Activated CD8-positive, alpha-beta memory T cell treated with anti-CD3 and anti-CD28 coated beads, Interleukin-2, amount 50 U/mL, for 24 hours (primary cell): Measurements from ENCODE around the gene HIF1AN.

ENCODE experiments used
- DNase-seq: peaks from one replicate; pipeline ENCODE4 v3.0.0-alpha.2; 2020; ENCODE audit errors: extremely low read depth

Gene HIF1AN

DNA sequence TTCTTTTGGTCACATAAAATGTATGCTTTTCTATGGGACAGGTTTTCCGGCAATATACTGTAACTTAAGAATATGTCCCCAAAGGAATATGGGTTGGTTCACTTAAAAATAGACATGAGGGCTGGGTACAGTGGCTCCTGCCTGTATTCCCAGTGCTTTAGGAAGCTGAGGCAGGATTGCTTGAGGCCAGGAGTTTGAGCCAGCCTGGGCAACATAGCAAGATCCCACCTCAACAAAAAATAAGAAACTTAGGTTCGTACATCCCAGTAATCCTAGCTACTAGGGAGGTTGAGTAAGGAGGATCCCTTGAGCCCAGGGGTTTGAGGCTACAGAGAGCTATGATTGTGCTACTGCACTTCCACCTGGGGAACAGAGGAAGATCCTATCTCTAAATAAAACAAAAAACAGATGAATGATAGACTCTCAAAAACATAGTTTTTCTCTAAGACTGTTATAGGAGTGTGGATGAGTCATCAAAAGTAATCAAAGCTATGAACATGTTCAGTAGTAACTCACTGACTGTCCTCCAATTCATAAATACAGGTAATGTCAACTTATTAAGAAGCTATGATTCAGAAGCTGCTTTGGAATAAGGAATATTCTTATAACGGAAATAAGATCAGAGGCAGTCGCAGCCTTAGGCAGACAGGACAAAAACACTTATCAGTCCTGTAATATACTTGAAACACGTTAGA, 13.5 kb upstream of the HIF1AN start:
- no peak for DNase-seq

DNA sequence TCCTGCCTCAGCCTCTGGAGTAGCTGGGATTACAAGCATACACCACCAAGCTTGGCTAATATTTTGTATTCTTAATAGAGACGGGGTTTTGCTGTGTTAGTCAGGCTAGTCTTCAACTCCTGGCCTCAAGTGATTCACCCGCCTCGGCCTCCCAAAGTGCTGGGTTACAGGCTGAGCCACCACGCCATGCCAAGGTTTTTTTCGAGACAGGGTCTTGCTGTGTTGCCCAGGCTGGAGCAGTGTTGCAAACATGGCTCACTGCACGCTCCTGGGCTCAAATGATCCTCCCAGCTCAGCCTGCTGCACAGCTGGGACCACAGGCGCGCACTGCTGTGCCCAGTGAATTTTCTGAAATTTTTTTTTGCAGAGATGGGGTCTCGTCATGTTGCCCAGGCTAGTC, 12.8 kb upstream of the HIF1AN start:
- DNase-seq: no peak

DNA sequence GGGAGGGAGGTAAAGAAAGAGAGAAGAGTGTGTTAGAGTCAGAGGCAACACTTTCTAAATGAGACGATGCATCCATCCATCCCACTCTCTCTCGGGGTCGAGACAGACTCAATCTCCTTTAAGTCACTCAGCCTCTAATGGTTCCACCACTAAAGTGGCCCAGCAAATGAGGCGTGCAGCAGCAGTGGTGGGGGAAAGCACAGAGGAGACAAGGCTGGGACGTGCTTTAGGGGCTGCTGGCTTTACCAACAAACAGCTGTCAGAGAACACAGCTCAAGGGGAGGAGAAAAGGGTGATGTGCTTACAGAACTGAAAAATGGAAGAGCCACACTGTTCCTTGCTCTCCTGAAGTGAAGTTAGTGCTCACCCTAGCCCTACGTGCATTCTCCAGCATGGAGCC, 11.5 kb upstream of the HIF1AN start:
- DNase-seq: no peak

DNA sequence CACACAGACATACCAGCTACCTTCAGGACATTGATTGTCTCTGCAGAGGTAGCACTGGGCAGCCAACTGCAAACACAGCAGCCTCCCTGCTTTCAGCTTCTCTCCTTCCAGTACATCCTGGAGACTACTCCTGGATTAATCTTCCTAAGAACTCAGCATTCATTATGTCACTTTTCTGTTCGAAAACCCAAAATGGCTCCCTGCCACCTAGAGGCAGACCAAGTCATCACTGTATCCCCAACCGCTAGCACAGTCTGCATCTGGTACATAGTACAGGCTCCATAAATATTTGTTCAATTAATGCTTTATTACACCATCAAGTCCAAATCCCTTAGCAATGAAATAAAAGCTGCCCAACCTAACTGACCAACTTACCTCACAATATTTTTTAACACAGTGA, 11.1 kb upstream of the HIF1AN start:
- no peak for DNase-seq

DNA sequence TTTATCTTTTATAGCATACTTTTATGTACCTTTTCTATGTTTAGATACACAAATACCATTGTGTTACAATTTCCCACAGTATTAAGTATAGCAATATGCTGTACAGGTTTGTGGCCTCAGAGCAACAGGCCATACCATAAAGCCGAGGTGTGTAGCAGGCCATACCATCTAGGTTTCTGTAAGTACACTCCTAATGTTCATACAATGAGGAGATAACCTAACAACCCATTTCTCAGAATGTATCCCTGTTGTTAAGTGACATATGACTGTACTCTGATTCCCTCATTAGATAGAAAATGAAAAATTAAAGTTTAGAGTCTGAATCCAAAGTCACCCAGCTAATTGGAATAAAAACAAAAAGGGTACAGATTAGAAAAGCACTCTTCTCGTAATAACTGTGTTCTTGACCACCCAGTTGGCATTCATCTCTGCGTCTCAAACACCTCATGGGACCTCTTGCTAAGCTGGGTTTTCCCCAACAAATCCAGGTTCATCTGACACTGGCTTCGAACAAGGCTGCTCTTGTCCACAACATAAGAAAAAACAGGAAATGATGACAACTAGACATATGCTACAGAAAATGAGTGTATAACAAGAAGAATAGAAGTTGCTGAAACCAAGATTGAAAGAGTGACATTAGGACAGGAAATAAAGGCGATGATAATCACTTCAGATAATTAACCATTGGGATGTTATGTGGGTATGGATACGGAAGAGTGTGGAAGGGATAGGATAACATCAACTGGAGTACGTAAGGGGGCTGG, 7.4 kb upstream of the HIF1AN start:
- DNase-seq: no peak

DNA sequence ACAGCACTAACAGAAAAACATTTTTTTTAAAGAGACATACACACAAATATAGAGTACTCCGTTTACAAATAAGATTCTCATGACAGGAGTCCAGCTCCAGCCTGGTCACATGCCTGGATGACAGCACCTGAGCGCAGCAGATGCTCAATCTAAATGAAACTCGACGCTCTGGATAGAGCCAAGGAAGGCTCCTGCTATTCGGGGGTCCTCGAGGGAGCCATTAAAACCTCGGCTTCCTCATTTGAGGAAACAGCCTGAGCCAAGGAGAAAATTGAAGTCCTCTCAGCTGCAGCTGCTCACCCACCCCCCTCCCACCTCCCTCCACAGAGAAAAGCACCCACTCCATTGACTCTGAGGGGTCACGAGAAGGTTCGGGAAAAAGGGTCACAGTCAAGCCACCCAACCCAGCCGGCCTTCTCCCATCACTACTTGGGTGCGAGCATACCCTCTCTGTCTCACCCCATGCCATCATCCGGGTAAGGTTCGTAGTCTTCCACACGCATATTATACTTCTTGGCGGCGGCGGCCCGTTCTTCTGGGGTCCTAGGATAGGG, 6.7 kb upstream of the HIF1AN start:
- no peak for DNase-seq

DNA sequence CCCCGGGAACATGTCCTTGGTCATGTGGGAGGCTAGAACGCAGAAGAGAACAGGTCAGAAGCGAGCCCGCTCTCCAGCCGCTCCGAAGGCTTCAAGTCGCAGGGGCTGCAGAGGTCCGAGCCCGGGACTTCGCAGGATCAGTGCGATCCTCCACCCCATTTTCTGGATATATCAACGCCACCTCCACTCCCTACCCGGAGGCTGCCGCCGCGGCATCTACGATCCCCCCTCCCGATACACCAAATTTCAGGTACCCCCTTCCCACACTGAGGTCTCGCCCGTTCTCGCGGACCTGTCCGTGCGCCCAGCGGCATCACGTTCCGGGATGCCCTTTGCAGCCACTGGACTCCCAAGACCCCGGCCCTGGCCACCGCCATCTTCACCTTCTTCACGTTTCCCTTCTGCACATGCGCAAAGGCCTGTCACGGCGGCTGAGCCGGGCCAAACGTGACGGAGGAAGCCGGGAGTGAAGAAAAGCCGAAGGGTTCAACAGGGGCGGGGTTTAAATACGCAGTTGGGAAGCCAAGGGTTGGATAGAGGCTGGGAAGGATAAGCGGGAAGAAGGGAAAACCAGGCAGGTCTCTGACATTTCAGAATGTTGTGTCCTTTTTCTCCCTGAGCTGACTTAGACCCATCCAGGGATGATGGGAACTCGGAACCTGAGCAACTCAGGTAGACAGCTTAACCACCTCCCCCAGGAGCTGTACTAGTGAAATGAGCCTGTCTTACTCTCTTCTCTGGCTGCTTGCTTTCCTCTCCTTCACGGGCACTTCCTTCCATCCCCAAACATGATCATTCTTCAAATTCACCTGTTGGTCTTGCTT, 6.1 kb upstream of the HIF1AN start, which contains the start of gene NDUFB8:
TSS of gene NDUFB8 (minus strand) at position 397 of the 824 bp plus-strand sequence. CDS start at position 377, 20 bp downstream.
- DNase-seq: peak; percentile 66

DNA sequence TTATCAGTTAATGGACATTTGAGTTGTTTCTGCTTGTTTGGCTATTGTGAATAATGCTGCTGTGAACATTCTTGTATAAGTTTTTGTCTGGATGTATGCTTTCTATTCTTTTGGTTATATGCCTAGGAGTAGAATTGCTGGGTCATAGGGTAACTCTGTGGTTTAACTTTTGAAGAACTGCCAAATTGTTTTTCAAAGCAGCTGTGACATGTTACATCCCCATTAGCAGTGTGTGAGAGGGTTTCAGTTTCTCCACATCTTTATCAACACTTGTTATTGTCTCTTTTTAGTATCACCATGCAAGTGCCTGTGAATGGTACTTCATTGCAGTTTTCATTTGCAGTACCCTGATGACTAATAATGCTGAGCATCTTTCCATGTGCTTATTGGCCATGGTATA, 4.0 kb upstream of the HIF1AN start:
- DNase-seq: no peak

DNA sequence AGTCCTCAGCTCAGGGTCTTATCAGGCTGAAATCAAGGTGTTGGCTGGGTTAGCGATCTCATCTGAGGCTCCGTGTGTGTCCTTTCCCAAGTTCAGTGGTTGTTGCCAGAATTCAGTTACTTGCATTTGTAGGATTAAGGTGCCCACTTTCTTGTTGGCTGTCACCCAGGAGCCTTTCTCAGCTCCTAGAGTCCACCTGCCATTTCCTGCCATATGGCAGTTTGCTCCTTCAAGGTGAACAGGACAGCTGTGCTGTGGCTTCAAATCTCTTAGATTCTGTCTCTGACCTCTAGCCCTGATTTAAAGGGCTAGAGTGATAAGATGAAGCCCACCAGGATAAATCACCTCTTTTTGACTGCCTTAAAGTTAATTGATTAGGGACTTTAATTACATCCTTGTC, 1.0 kb upstream of the HIF1AN start:
- no peak for DNase-seq

DNA sequence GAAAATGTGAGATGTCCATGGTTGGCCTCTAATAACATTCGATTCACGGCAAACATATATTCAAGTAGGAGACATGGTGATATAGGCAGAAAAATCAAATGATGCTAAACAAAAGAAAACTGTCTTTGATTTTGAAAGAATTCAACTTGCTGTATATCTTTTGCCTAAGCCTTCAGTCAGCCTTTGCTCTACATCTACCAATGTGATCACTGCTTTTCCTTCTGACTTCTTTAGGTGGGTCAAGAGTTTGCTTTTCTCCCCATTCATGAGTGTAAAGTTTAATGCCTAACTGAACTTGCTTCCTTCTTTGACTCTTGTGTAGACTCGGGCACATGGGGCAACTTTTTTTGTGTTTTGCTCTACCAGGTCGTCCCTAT, 417 bp upstream of the HIF1AN start:
- no peak for DNase-seq

GRCh38 chr10:100537475-100537874, 1.7 kb downstream of the HIF1AN start:
- no peak for DNase-seq

DNA sequence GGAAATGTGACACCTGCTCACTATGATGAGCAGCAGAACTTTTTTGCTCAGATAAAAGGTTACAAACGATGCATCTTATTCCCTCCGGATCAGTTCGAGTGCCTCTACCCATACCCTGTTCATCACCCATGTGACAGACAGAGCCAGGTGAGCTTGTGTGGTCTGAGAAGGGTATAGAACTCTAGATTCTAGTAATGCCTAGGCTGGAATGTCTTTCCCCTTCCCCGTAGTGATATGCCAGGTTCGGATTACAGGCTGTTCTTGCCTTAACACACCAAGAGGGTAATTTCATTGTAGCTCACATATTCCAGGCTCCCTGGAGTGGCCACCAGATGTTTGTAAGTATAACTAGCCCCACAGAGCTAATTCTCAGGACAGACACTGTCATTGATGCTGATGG, 9.2 kb downstream of the HIF1AN start:
- DNase-seq: no peak

- no peak for DNase-seq
These were observed 15.5 kb downstream of the HIF1AN start for GRCh38 chr10:100551196-100551595.

DNA sequence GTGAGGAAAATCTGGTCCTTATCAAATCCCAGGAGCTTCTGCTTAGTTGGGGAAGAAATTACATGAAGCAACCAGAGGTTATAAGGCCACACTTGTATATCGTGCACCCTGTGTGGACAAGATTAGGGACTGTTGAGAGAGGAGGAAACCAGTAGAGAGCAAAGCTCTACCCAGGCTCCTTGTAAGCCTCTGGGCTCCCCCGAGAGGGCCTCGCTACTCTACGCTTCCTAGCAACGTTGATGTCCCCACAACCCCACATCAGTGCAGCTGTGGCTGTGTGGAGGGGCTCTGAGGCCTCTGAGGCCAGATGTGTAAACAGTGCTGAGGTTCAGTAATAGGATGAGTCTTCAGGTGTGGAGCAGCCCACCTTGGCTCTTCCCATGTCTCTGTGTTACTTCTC, 16.0 kb downstream of the HIF1AN start:
- DNase-seq: no peak

GRCh38 chr10:100553929-100554328, 18.2 kb downstream of the HIF1AN start:
- no peak for DNase-seq

- DNase-seq: no peak
These were observed 19.2 kb downstream of the HIF1AN start for GRCh38 chr10:100554902-100555301.

DNA sequence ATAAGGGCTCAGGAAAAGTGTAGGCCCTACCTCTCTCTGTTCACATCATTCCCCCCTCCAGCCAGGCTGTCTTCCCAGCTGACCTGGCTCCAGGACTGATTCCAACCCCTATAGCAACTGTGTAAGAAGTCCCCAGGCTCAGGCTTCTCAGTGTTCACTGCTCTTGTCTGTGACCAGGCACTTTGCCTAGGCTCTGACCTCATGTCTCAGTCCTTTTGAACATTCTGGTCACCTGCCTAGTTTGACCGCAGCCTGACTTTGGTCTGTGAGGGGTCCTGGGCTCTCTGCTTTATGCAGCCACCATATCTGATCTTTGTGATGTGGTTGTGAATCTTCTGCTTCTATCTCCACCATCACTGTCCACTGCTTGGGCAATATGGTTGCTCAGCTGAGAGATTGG, 24.5 kb downstream of the HIF1AN start:
- DNase-seq: no peak

DNA sequence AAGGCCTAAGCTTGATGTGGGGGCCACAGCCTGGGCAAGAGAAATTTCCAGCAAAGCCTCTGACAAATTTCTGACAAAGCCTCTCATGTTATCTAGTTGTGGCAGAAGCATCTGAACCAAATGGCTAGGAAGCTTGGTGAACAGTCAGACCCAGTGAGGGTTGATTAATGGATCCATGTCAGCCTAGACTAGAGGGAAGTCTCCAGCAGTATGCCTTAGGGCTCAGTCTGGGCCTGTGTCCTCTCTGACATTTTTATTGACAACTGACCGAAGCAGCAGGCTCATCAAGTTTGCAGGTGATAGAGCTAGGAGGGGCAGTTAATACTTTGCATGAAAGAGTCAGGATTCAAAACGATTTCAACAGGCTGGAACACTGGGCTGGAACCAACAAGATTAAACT, 25.3 kb downstream of the HIF1AN start:
- DNase-seq: no peak

DNA sequence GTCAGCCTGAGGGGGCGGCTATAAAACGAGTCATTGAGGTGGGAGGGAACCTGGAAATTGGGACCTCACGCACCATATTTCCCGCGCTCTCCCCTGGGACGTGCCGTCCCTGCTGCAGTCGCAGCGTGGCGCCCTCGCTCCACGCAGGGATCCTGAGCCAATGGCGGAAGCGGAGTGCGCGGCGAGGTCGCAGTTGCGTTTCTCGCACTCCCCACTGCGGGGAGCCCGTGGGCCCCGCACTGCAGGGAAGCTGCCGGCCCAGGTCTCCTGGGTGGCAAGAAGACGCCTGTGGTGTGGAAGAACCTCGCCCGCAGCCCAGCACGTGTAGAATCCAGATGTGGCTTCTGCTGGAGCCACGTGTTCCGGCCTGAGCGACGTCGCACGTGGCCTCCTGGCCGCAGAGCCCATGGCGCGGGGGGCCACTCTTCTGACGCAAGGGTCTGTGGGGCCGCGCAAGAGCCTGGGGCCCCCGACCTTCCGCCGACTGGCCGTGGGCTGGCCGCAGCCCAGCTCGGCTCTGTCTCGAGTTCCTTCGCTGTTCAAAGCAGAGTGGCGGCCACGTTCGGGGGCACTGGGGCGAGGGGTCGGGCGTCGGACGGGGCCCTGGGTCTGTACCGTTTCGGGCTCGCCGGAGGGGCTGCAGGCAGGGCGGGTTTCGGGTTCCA, 26.4 kb downstream of the HIF1AN start:
- peak; percentile 8 for DNase-seq

DNA sequence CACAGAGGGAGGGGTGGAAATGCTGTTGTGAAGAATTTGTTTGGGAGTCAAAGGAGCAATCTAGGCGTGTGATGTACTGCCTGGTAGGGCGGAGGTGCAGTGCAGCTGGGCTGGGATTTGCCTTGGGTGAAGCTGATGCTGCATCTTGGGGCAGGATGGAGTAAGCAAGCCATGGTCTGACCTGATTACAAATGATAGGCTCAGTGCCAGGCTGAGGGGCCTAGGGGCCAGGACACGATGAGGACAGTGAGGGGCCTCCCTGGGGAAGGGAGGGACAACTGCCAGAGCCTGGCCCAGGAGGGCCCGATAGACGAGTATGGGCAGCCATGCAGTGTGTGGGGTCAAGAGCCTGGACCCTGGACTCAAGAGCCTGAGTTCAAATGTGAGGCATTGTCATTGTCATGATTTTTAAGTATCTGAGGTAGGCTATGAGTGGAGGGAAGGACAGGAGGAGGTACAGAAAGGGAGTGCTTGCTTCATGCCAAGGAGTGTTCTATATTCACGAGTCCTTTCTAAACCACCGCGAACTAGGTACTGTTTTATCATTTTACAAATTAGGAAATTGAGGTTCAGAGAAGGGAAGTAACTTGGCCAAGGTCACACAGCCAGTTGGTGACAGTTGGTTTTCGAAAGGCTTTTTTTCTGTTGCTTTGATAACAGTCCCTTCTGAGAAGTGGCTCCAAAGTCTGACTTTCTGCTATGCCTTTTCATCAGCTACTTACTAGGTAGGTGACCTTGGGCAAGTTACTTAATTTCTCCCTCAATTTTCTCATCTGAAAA, 29.7 kb downstream of the HIF1AN start:
- DNase-seq: no peak

DNA sequence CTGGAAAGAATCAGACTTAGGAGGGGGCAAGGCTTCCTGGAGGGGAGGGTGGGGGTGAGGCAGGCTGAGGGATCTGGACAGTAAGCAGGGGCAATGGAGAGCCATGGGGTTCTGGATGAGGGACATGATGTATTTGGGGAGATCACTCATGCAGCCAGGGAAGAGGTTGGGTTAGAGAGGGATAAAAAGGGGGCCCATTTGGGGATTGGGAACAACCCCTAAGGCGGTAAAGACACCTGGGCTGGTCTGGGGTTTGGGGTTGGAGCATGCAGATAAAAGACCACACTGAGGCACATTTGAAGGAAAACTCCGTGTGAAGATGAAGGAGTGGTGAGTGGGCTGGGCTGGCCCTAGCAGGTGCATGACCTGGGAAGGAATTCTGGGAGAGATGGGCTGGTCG, 30.8 kb downstream of the HIF1AN start:
- DNase-seq: no peak
